ENCODE results near the gene SPEF1. TPM values are rescaled to one million over a fixed set of nuclear protein-coding genes. Genes with fewer than 3 reads are reported as not detected.
"Not testable (repeated sequence)": the region's sequence is repeated elsewhere in the genome, so short reads cannot be mapped to it uniquely, and the experiment has no call there.

The SPEF1 gene
- total RNA-seq, 1 experiment from 2014 or later, result not detected

- H3K9me2 ChIP-seq (replicated peaks; ENCODE audit: insufficient read depth, low read length), result no peaks in the 10 kb centered on the region
- H3K9ac ChIP-seq (ENCODE audit: low read length), result peak overlapping the region; percentile 79
- H3K9me3 ChIP-seq (ENCODE audit: low read length), result no peaks in the 10 kb centered on the region
- H2AFZ ChIP-seq (ENCODE audit: low read length), result no peak overlapping the region
- H3K79me2 ChIP-seq (ENCODE audit: low read length), result peaks cover 13% of the 10 kb centered on the region
- H4K20me1 ChIP-seq (ENCODE audit: insufficient read depth, low read depth, low read length), result no peaks in the 10 kb centered on the region
- peak overlapping the region; percentile 72 for H3K4me3 ChIP-seq (ENCODE audit: low read length)
- H3K27me3 ChIP-seq (ENCODE audit: low read length), result no peaks in the 10 kb centered on the region
- peaks cover 44% of the 10 kb centered on the region for H3K4me1 ChIP-seq (ENCODE audit: low read length)
- H3K36me3 ChIP-seq (ENCODE audit: insufficient read depth, low read length), result peaks cover 4% of the 10 kb centered on the region; the same call in 1 of the 2 replicates
- no peak for DNase-seq
- H3K4me2 ChIP-seq (ENCODE audit: low read depth, low read length, poor library complexity, severe bottlenecking), result peak overlapping the region; percentile 89
- no peak overlapping the region for H3K27ac ChIP-seq (ENCODE audit: low read length)
Observed at GRCh38 chr20:3797226-3797545, 15.9 kb upstream of the SPEF1 start.

GRCh38 chr20:3796477-3797225, 15.4 kb upstream of the SPEF1 start:
- no peaks in the 10 kb centered on the region for H3K9me3 ChIP-seq (ENCODE audit: low read length)
- no peaks in the 10 kb centered on the region for H3K27me3 ChIP-seq (ENCODE audit: low read length)
- no peaks in the 10 kb centered on the region for H3K9me2 ChIP-seq (replicated peaks; ENCODE audit: insufficient read depth, low read length)
- peak; percentile 59 for DNase-seq
- H2AFZ ChIP-seq (ENCODE audit: low read length), result no peak overlapping the region
- peaks cover 44% of the 10 kb centered on the region for H3K4me1 ChIP-seq (ENCODE audit: low read length)
- peak overlapping the region; percentile 79 for H3K9ac ChIP-seq (ENCODE audit: low read length)
- peak overlapping the region; percentile 89 for H3K4me2 ChIP-seq (ENCODE audit: low read depth, low read length, poor library complexity, severe bottlenecking)
- H3K36me3 ChIP-seq (ENCODE audit: insufficient read depth, low read length), result peaks cover 4% of the 10 kb centered on the region; the same call in 1 of the 2 replicates
- H3K27ac ChIP-seq (ENCODE audit: low read length), result no peak overlapping the region
- H3K79me2 ChIP-seq (ENCODE audit: low read length), result peaks cover 13% of the 10 kb centered on the region
- no peaks in the 10 kb centered on the region for H4K20me1 ChIP-seq (ENCODE audit: insufficient read depth, low read depth, low read length)
- peak overlapping the region; percentile 72 for H3K4me3 ChIP-seq (ENCODE audit: low read length)

- Histone ChIP-seq H3K27me3 (ENCODE audit: low read length) (no peaks in the 10 kb centered on the region), H3K4me3 (ENCODE audit: low read length) (peak within 1 kb of the TSS; percentile 78), H2AFZ (ENCODE audit: low read length) (peak within 1 kb of the TSS; percentile 99), H3K4me2 (ENCODE audit: low read depth, low read length, poor library complexity, severe bottlenecking) (peak within 1 kb of the TSS; percentile 89), H3K4me1 (ENCODE audit: low read length) (peaks cover 44% of the 10 kb centered on the region), H3K79me2 (ENCODE audit: low read length) (peaks cover 13% of the 10 kb centered on the region), H3K9me2 (replicated peaks; ENCODE audit: insufficient read depth, low read length) (no peaks in the 10 kb centered on the region), H3K27ac (ENCODE audit: low read length) (peak within 1 kb of the TSS; percentile 61), H4K20me1 (ENCODE audit: insufficient read depth, low read depth, low read length) (no peaks in the 10 kb centered on the region), H3K36me3 (ENCODE audit: insufficient read depth, low read length) (no peaks in the 10 kb centered on the region), H3K9me3 (ENCODE audit: low read length) (no peaks in the 10 kb centered on the region), H3K9ac (ENCODE audit: low read length) (peak within 1 kb of the TSS; percentile 81)
- peak; percentile 96 for DNase-seq
Observed at GRCh38 chr20:3795511-3796468, 14.5 kb upstream of the SPEF1 start, which contains the start of gene CDC25B. Gene CDC25B (plus strand): TSS chr20:3796310. CDS start chr20:3796532, 222 bp downstream.

GRCh38 chr20:3794701-3795420, 13.6 kb upstream of the SPEF1 start:
- H3K9me2 ChIP-seq (replicated peaks; ENCODE audit: insufficient read depth, low read length), result no peaks in the 10 kb centered on the region
- peak overlapping the region; percentile 86 for H3K4me2 ChIP-seq (ENCODE audit: low read depth, low read length, poor library complexity, severe bottlenecking)
- no peaks in the 10 kb centered on the region for H3K9me3 ChIP-seq (ENCODE audit: low read length)
- peak overlapping the region; percentile 99 for H2AFZ ChIP-seq (ENCODE audit: low read length)
- H3K27me3 ChIP-seq (ENCODE audit: low read length), result no peaks in the 10 kb centered on the region
- peak overlapping the region; percentile 81 for H3K9ac ChIP-seq (ENCODE audit: low read length)
- H3K4me1 ChIP-seq (ENCODE audit: low read length), result peaks cover 38% of the 10 kb centered on the region
- peak overlapping the region; percentile 78 for H3K4me3 ChIP-seq (ENCODE audit: low read length)
- peaks cover 13% of the 10 kb centered on the region for H3K79me2 ChIP-seq (ENCODE audit: low read length)
- DNase-seq, result no peak
- no peak overlapping the region for H3K27ac ChIP-seq (ENCODE audit: low read length)
- no peaks in the 10 kb centered on the region for H3K36me3 ChIP-seq (ENCODE audit: insufficient read depth, low read length)
- no peaks in the 10 kb centered on the region for H4K20me1 ChIP-seq (ENCODE audit: insufficient read depth, low read depth, low read length)

GRCh38 chr20:3794168-3794567, 12.9 kb upstream of the SPEF1 start:
- peaks cover 31% of the 10 kb centered on the region for H3K4me1 ChIP-seq (ENCODE audit: low read length)
- DNase-seq; H3K9me3 ChIP-seq (ENCODE audit: low read length); H3K27me3 ChIP-seq (ENCODE audit: low read length); H3K36me3 ChIP-seq (ENCODE audit: insufficient read depth, low read length); H3K27ac ChIP-seq (ENCODE audit: low read length); H3K4me2 ChIP-seq (ENCODE audit: low read depth, low read length, poor library complexity, severe bottlenecking); H3K9me2 ChIP-seq (replicated peaks; ENCODE audit: insufficient read depth, low read length); H3K4me3 ChIP-seq (ENCODE audit: low read length); H3K9ac ChIP-seq (ENCODE audit: low read length); H2AFZ ChIP-seq (ENCODE audit: low read length); H4K20me1 ChIP-seq (ENCODE audit: insufficient read depth, low read depth, low read length): not testable (repeated sequence)
- peaks cover 13% of the 10 kb centered on the region for H3K79me2 ChIP-seq (ENCODE audit: low read length)

GRCh38 chr20:3789201-3789600, 8.0 kb upstream of the SPEF1 start:
- H3K79me2 ChIP-seq (ENCODE audit: low read length), result peaks cover 16% of the 10 kb centered on the region
- not testable (repeated sequence) for H2AFZ ChIP-seq (ENCODE audit: low read length)

GRCh38 chr20:3788685-3789155, 7.5 kb upstream of the SPEF1 start:
- peak; percentile 70 for DNase-seq

More at GRCh38 chr20:3789201-3789600, 8.0 kb upstream of the SPEF1 start:
- not testable (repeated sequence) for H3K27me3 ChIP-seq (ENCODE audit: low read length); H3K27ac ChIP-seq (ENCODE audit: low read length); H3K9me3 ChIP-seq (ENCODE audit: low read length); H3K36me3 ChIP-seq (ENCODE audit: insufficient read depth, low read length); DNase-seq; H3K4me2 ChIP-seq (ENCODE audit: low read depth, low read length, poor library complexity, severe bottlenecking); H3K4me3 ChIP-seq (ENCODE audit: low read length); H3K9me2 ChIP-seq (replicated peaks; ENCODE audit: insufficient read depth, low read length); H3K9ac ChIP-seq (ENCODE audit: low read length)
- Histone ChIP-seq H4K20me1 (ENCODE audit: insufficient read depth, low read depth, low read length) (peaks cover 10% of the 10 kb centered on the region; the same call in 1 of the 2 replicates), H3K4me1 (ENCODE audit: low read length) (peaks cover 22% of the 10 kb centered on the region)

More at GRCh38 chr20:3788685-3789155, 7.5 kb upstream of the SPEF1 start:
- H3K27ac ChIP-seq (ENCODE audit: low read length), result no peak overlapping the region
- H3K27me3 ChIP-seq (ENCODE audit: low read length), result no peaks in the 10 kb centered on the region
- H3K9me2 ChIP-seq (replicated peaks; ENCODE audit: insufficient read depth, low read length), result no peaks in the 10 kb centered on the region
- H3K79me2 ChIP-seq (ENCODE audit: low read length), result peaks cover 16% of the 10 kb centered on the region
- H4K20me1 ChIP-seq (ENCODE audit: insufficient read depth, low read depth, low read length), result peaks cover 10% of the 10 kb centered on the region; the same call in 1 of the 2 replicates
- no peaks in the 10 kb centered on the region for H3K36me3 ChIP-seq (ENCODE audit: insufficient read depth, low read length)
- H3K4me1 ChIP-seq (ENCODE audit: low read length), result peaks cover 22% of the 10 kb centered on the region
- no peak overlapping the region for H3K9ac ChIP-seq (ENCODE audit: low read length)
- no peaks in the 10 kb centered on the region for H3K9me3 ChIP-seq (ENCODE audit: low read length)
- no peak overlapping the region for H3K4me3 ChIP-seq (ENCODE audit: low read length)
- no peak overlapping the region for H2AFZ ChIP-seq (ENCODE audit: low read length)
- no peak overlapping the region for H3K4me2 ChIP-seq (ENCODE audit: low read depth, low read length, poor library complexity, severe bottlenecking)
